ENCODE data around the gene CAPZB.
"Not testable (repeated sequence)": the region's sequence is repeated elsewhere in the genome, so short reads cannot be mapped to it uniquely, and the experiment has no call there.

The CAPZB gene

GRCh38 chr1:19515201-19515600 is 29.9 kb upstream of the CAPZB start:
- H3K9me3 ChIP-seq (ENCODE audit: severe bottlenecking) = no peaks in the 10 kb centered on the region
- no peaks in the 10 kb centered on the region for H3K36me3 ChIP-seq
- no peaks in the 10 kb centered on the region for H3K27me3 ChIP-seq (ENCODE audit: insufficient read depth, low read depth, severe bottlenecking)
- no peak overlapping the region for H3K27ac ChIP-seq
- H3K4me3 ChIP-seq (ENCODE audit: low read depth, low read length) = no peak overlapping the region
- TF ChIP-seq CTCF (IDR thresholded peaks at IDR 0.05; ENCODE audit: low read depth, low read length) = no peak
- DNase-seq = no peak

GRCh38 chr1:19514391-19514831 is 29.1 kb upstream of the CAPZB start:
- no peak overlapping the region for H3K4me3 ChIP-seq (ENCODE audit: low read depth, low read length)
- H3K27me3 ChIP-seq (ENCODE audit: insufficient read depth, low read depth, severe bottlenecking) = no peaks in the 10 kb centered on the region
- no peak for DNase-seq
- TF ChIP-seq CTCF (IDR thresholded peaks at IDR 0.05; ENCODE audit: low read depth, low read length) = no peak
- no peaks in the 10 kb centered on the region for H3K36me3 ChIP-seq
- H3K9me3 ChIP-seq (ENCODE audit: severe bottlenecking) = no peaks in the 10 kb centered on the region
- H3K27ac ChIP-seq = no peak overlapping the region

GRCh38 chr1:19512545-19512944 is 27.2 kb upstream of the CAPZB start:
- Histone ChIP-seq H3K9me3 (ENCODE audit: severe bottlenecking) (no peaks in the 10 kb centered on the region), H3K36me3 (no peaks in the 10 kb centered on the region), H3K27ac (no peak overlapping the region), H3K27me3 (ENCODE audit: insufficient read depth, low read depth, severe bottlenecking) (no peaks in the 10 kb centered on the region), H3K4me3 (ENCODE audit: low read depth, low read length) (no peak overlapping the region)
- DNase-seq = no peak
- TF ChIP-seq CTCF (IDR thresholded peaks at IDR 0.05; ENCODE audit: low read depth, low read length) = no peak

GRCh38 chr1:19511116-19511515 is 25.8 kb upstream of the CAPZB start:
- no peak for DNase-seq
- Histone ChIP-seq H3K27me3 (ENCODE audit: insufficient read depth, low read depth, severe bottlenecking) (no peaks in the 10 kb centered on the region), H3K27ac (no peak overlapping the region), H3K4me3 (ENCODE audit: low read depth, low read length) (no peak overlapping the region), H3K36me3 (no peaks in the 10 kb centered on the region), H3K9me3 (ENCODE audit: severe bottlenecking) (no peaks in the 10 kb centered on the region)
- TF ChIP-seq CTCF (IDR thresholded peaks at IDR 0.05; ENCODE audit: low read depth, low read length) = no peak

GRCh38 chr1:19509647-19510046 is 24.3 kb upstream of the CAPZB start:
- not testable (repeated sequence) for DNase-seq; H3K36me3 ChIP-seq; H3K9me3 ChIP-seq (ENCODE audit: severe bottlenecking); H3K27ac ChIP-seq; H3K4me3 ChIP-seq (ENCODE audit: low read depth, low read length); H3K27me3 ChIP-seq (ENCODE audit: insufficient read depth, low read depth, severe bottlenecking)

GRCh38 chr1:19507516-19507915 is 22.2 kb upstream of the CAPZB start:
- no peak overlapping the region for H3K4me3 ChIP-seq (ENCODE audit: low read depth, low read length)
- DNase-seq = no peak
- H3K27ac ChIP-seq = no peak overlapping the region
- no peak for TF ChIP-seq CTCF (IDR thresholded peaks at IDR 0.05; ENCODE audit: low read depth, low read length)
- H3K9me3 ChIP-seq (ENCODE audit: severe bottlenecking) = no peaks in the 10 kb centered on the region
- H3K36me3 ChIP-seq = no peaks in the 10 kb centered on the region
- H3K27me3 ChIP-seq (ENCODE audit: insufficient read depth, low read depth, severe bottlenecking) = no peaks in the 10 kb centered on the region

Measured in WERI-Rb-1 (cell line).